Hepatic stellate cell (primary cell): ENCODE results near the gene CDH13.

ENCODE experiments used
- DNase-seq: peaks from one replicate; pipeline ENCODE4 v3.0.0; 2011; ENCODE audit warnings: low spot score

Gene CDH13

DNA sequence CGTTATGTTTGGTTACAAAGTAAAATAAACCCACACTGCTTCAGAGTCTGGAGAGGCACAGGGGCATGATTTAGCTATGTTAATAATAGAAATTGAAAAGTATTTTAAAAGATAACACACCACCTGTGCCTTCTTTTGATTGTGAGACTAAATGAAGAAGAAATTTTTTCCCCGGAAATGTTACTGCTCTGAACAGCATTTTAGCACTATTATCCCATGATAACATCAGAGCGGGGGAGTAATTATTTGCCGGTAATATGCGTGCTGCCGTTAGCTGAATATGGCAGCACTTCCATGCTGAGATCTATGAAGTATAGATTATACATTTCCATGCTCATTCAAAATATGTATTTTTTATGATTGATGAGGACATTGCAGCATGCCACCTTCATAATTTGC, 680.8 kb downstream of the CDH13 start:
- DNase-seq, result no peak

GRCh38 chr16:83308414-83308813, 681.6 kb downstream of the CDH13 start:
- DNase-seq, result no peak

- DNase-seq, result no peak
Observed at GRCh38 chr16:83310816-83311215, 684.0 kb downstream of the CDH13 start.

DNA sequence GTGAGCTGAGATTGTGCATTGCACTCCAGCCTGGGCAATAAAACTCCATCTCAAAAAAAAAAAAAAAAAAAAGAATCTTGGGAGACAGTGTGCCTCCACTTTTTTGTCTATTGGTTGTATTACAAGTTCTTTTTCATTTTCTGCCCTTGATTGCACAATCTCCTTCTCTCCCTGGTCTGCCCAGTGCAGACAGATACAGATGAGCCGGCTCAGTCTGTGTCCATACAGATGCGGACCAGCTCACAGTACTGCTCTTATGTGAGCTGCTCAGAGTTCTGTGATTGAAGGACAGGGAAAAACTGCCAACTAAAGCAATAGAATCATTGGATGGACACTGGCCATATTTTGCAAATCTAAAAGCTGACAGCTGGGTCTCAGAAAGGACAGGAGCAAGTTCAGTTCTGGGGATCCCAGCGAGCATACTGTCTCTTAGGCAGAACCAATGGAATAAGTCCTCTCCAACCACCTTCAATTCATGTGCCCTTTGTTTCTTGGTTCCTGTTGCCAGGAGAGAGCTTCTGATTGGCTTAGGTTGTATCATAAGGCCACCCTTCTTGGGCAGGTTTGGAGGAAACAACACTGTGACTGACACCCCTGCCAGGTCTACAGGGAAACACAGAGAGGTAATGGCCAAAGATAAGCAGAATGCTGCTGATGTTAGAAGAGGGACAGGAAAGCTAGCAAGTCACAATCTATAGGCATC, 685.4 kb downstream of the CDH13 start:
- no peak for DNase-seq

DNA sequence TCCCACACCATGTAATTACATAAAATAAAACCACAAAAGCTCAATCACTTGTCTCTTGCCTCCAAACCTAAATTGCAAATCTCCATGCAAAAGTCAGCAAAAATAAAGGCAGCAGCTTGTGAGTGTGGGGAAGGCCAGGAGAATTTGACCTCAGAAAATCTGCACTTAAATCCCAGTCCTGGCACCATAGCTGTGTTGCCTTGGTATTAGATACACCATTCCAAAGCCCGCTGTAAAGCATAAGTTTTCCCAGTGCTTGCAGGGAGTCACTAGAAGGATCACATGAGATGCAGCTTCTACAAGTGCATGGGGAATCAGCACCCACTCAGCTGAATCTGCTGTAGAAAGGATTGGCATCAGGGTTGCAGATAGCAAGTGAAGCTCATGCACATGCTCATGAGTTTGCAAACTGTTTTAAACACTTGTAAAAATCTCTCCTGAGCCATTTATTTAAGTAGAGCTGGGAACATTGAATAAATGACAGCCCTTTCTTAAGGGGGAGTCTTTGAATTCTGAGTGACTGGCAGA, 686.0 kb downstream of the CDH13 start:
- DNase-seq, result no peak

GRCh38 chr16:83315271-83315670, 688.5 kb downstream of the CDH13 start:
- DNase-seq, result no peak

DNA sequence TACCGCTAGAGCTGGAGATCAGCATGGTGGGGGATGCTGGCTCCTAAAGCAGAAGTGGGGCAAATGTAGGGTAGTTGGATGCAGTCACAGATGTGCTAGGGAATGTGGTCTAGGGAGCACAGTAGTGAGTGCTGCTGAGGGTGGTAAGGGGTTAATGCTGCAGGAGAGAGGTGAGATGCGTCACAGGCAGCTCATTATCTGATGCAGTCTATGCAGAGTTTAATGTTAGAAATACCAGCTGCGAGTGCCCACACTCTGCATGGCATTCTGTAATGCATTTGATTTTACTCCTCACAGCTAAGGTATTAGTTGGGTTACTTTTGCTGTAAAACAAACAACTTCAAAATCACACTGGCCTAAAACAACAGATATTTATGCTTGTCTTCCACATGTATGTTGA, 689.7 kb downstream of the CDH13 start:
- no peak for DNase-seq

GRCh38 chr16:83318390-83318789, 691.6 kb downstream of the CDH13 start:
- DNase-seq, result no peak

DNA sequence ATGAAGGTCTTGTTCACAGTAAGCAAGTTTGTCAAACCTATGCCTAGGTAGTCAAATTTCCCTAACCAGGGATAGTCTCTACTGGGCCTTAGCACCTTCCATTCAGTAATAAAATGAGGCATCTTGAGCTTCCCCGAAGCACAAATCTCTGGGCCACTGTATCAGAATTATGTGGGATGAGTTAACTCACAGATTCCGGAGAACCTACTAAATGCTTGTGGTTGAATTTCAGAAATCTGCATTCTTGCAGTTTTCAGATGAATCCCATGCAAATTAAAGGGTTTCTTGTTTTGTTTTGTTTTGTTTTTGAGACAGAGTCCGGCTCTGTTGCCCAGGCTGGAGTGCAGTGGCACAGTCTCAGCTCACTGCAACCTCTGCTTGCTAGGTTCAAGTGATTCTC, 702.2 kb downstream of the CDH13 start:
- no peak for DNase-seq

GRCh38 chr16:83329441-83329840, 702.7 kb downstream of the CDH13 start:
- DNase-seq, result no peak

- no peak for DNase-seq
Observed at GRCh38 chr16:83330251-83330650, 703.5 kb downstream of the CDH13 start.

DNA sequence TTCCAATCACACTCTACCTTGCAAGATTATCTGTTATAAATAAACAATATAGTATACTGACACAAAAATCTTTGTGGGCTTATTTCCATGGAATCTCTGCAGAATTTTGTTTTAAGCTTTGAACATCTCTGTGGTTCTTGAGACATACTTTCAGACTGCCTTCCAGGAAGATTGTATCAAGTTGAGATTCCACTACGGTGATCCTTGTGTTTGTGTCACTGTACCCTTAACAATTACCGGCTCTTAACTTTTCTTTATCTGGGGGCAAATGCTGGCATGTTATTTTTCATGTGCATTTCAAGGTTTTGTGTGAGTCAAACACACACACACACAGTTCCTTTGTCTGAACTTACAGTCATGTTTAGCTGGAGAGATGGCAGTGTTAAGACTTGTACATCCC, 708.3 kb downstream of the CDH13 start:
- DNase-seq, result no peak

GRCh38 chr16:83336603-83337002, 709.8 kb downstream of the CDH13 start:
- no peak for DNase-seq

- no peak for DNase-seq
Observed at GRCh38 chr16:83338138-83338537, 711.4 kb downstream of the CDH13 start.

GRCh38 chr16:83338941-83339340, 712.2 kb downstream of the CDH13 start:
- DNase-seq, result peak; percentile 17

DNA sequence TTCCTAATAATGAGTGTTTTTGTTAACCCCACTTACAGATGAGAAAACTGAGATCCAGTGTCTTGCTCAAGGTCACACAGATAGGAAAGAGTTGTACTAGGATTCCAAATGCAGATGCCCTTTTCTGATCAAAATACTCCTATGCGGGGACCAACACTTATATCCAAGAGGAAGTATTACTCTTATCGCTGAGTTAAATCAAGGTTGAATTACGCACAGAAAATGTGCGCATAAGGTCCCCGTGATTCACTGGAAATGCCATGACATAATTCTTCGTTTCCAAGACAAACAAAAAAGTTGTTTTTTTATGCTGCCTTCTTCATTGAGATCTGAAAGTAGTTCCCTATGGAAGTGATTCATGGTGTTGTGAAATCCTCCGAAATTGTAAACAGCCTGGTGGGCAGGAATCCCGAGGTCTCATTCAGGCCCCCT, 717.2 kb downstream of the CDH13 start:
- peak; percentile 48 for DNase-seq

DNA sequence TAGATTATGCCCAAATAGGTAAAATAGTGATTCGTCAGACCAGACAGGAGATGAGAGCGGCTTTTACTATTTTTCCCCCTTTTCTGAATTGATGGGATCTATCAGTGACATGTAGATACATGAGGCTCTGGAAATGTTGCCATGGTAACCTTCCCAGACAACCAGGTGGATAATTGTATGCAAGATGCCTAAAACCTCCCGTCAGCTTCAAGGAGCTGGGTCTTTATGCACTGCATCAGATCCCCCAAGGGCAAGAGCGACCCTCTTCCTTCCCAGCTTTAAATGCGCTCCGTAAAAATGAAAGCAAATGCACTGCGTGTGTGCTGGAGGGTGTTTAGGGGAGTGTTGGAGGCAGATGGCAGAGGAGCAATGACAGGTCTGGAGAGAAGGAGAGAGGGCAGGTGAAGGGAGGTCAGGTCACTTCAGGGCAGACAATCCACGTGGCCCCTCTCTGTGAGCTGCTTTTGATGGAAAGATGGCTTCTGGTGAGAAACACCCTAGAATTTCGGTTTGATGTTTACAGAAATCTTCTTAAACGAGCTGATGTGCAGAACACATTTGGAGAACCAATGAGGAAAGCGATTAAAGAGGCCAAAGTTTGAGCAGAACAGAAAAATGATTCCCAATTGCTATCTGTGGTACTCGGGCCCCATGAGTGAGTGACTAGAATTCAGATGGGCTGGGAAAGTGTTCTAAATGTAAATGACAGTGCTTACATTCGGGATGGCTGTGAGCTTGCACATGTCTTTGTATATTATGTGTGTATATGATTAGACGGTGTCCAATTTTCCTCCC, 719.3 kb downstream of the CDH13 start:
- DNase-seq, result no peak

DNA sequence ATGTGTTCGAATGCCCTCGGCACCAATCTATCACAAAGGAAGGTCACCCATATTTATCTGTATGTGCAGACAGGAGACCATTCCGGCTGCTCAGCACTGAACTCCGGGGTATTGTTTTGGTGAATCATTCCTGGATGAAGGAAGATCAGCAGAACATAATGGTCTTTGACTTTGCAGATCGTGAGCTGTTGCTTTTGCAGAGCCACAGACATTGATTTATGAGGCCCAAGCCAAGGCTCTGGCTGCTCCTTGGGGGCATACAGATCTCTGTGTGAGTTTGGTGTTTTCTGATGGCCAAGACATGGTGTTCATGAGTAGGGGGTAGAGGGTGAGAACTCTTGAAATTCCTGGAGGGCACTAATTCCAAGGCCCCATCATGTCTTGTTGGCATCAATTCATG, 722.2 kb downstream of the CDH13 start:
- DNase-seq, result no peak

- no peak for DNase-seq
Observed at GRCh38 chr16:83350481-83350880, 723.7 kb downstream of the CDH13 start.

DNA sequence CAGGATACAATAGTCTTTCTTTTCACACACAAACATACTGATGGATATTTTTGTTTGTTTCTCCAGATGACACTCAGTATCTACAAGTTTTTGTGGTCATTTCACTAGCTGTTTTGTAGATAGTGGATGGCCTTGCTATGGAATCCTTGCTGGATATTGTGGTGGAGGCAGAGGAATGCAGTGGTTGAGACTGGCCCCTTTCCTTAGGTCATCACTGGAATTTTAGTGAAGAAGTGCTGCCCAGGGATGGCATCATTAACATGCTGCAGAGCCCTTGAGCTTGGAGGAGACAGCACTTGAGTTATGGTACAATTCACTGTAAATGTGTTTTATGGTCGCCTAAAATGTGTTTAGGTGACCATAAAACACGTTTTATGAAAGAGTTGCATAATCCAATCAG, 725.1 kb downstream of the CDH13 start:
- peak; percentile 23 for DNase-seq

DNA sequence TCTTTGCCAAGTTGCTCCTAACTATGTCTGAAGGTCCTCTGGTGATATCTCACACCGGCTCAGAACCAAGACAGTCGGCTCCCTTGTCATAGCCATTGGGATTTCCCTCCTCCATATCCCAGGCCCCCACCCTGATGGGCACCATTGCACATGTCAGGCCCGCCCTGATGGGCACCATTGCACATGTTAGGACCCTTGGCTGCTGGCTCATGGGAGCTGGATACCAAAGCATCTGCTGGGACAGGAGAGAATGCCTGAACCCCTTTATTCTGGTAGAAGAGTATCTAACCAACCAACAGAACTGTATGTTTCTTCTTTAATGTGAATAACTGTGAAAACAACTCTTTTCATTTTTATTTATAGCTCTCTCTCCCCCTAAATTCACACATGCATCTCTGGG, 726.5 kb downstream of the CDH13 start:
- DNase-seq, result no peak

DNA sequence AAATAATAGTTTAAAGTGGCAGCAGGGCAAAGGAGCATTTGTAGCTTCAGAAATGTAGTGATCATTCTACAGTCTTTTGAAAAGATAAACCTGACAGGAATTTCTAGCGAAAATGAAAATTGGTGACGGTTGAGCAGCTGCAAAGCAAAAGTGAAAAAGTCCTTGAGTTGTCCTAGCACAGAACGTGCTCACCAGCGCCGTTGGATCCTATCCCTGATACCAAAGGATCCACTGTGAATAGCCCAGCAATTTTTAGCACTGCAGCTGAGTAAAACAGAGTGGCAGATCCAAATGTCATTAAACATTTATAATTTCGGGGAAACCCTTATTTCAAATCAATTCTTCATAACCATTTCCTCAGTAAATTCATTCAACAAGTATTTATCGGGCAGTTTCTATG, 727.2 kb downstream of the CDH13 start:
- DNase-seq, result no peak

DNA sequence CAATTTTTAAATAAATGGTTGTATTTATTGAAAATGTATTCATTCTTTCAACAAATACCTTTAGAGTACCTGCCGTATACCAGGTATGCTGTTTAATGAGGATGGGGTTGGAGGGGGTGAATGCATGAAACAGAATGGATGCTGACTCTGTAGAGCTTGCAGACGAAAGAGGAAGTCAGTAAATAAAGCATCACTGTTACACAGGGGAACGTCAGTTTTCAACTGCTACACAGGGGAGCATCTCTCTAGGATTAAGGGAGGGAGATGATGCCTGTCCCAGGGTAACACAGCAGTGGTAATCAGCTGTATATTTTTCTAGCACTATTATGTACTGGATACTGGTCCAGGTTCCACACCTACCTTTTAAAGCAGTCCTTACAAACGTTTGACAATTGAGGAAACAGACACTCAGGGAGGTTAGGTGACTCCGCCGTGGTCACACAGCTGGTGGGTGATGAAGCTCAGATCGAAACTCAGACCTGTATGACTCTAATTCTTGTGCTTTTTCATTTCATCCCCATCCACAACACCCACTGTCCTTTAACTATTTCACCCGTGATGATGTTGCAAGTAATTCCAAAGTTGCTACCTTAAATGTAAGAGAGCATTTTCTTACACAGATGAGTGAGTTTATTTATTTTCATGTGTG, 728.9 kb downstream of the CDH13 start:
- no peak for DNase-seq
